ENCODE results near the gene SMARCC1.

- TF ChIP-seq EZH2phosphoT487 (IDR thresholded peaks at IDR 0.05; ENCODE audit: low read length) (no peak), CTCF (IDR thresholded peaks at IDR 0.05; ENCODE audit: low read length) (no peak), EZH2 (optimal IDR thresholded peaks at IDR 0.05; ENCODE audit: low read depth, low read length) (no peak)
Observed at GRCh38 chr3:47628426-47628825, 153.3 kb downstream of the SMARCC1 start.
